Breast epithelium (tissue), 3 donors: ENCODE results near the gene CDH23.

Experiments
- CTCF ChIP-seq, 3 donors: fragments of 450-650 bp; IDR thresholded peaks; one replicate each; pipeline ENCODE4 v1.5.1; 2016 to 2017; ENCODE audit warnings: antibody characterized with exemption in 3 of 3, mild to moderate bottlenecking in 3 of 3, moderate library complexity in 3 of 3
- POLR2AphosphoS5 ChIP-seq, 3 donors: sonication (generic); formaldehyde crosslinking; IDR thresholded peaks; one replicate each; pipeline ENCODE4 v1.6.1; 2017; ENCODE audit warnings: antibody characterized with exemption in 3 of 3

DNA sequence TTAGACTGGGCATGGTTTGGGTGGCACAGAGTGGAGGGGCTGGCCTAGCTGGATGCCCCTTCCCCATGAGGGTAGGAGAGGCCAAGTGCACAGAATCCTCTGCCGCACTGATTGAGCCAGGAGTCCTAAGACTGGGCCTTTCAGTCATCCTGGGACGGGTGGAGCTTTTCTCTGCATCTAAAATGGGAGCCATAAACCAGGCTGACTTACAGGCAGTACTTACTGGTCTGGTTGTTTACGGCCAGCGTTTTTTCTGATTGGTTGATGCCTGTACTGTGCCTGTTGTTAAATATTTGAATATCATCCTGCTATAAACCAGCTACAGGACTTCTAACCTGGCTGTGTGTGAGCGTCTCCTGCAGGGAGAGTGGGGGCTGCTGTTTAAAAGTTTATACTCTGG, 107.8 kb downstream of the CDH23 start:
- TF ChIP-seq CTCF (IDR thresholded peaks at IDR 0.05) (no peak), POLR2AphosphoS5 (IDR thresholded peaks at IDR 0.05) (no peak)
